HepG2 (cell line): ENCODE results near the gene MC2R. TPM values are rescaled to one million over a fixed set of nuclear protein-coding genes. Genes with fewer than 3 reads are reported as not detected.

Source experiments
- ATAC-seq: fragments of 200-7000 bp; cut with Tn5 transposase; 3 replicates; pipeline ENCODE4 v1.9.1; 2020; ENCODE audit warnings: mild to moderate bottlenecking, moderate library complexity
- BruUV-seq: library from RNA; stranded (reverse); fragments of 400-500 nt; replicated peaks from 2 replicates; lab custom pipeline; 2021; lab: Mats Ljungman, UMichigan
- CTCF ChIA-PET: fragments of 300-600 bp; formaldehyde crosslinking; extraction: SDS; loops from one replicate; lab custom pipeline; 2021; ENCODE audit warnings: low total read pairs, inconsistent platforms, low intra/inter-chr PET ratio; lab: Yijun Ruan, JAX
- POLR2A ChIA-PET: fragments of 350-600 bp; sonication (Branson Sonifier 250); formaldehyde crosslinking; loops from one replicate; lab custom pipeline; 2020; ENCODE audit warnings: antibody characterized with exemption, inconsistent platforms; lab: Yijun Ruan, JAX
- DNase-seq: peaks from one replicate; pipeline ENCODE4 v3.0.0-alpha.2; 2015; ENCODE audit warnings: low spot score
- FAIRE-seq: peaks from 3 replicates; lab custom pipeline; 2011; peaks lifted over from hg19 to GRCh38; lab: Jason Lieb, UNC
- H2AFZ ChIP-seq: one replicate; pipeline ENCODE4 v1.6.1; 2011; ENCODE audit warnings: low read length, inconsistent platforms
- H3K27ac ChIP-seq: fragments of 300-600 bp; 3 replicates; pipeline ENCODE4 v1.8.0; 2011; ENCODE audit warnings: mixed run types, mild to moderate bottlenecking, mixed read lengths, low read length, inconsistent platforms; ENCODE audit not compliant: insufficient read depth; ENCODE audit errors: extremely low read length
- H3K27me3 ChIP-seq, 2 experiments: fragments of 200-600 bp in 1 of 2; 2 replicates in 1 of 2; 3 replicates in 1 of 2; pipeline versions ENCODE4 v1.6.0 to v1.8.0; 2011; ENCODE audit warnings: low read length in 2 of 2, mild to moderate bottlenecking in 2 of 2, moderate library complexity in 2 of 2, inconsistent platforms in 1 of 2; ENCODE audit not compliant: insufficient read depth in 2 of 2, control insufficient read depth in 1 of 2
- H3K36me3 ChIP-seq, 2 experiments: fragments of 200-600 bp in 1 of 2; replicated peaks in 1 of 2; 2 replicates in 1 of 2; 3 replicates in 1 of 2; pipeline versions ENCODE4 v1.5.1 to v1.8.0; 2011; ENCODE audit warnings: low read length in 2 of 2, inconsistent platforms in 1 of 2; ENCODE audit not compliant: insufficient read depth in 2 of 2, control insufficient read depth in 1 of 2
- H3K4me1 ChIP-seq: 2 replicates; pipeline ENCODE4 v1.5.1; 2012; ENCODE audit warnings: low read length, inconsistent platforms; ENCODE audit not compliant: insufficient read depth
- H3K4me2 ChIP-seq: 2 replicates; pipeline ENCODE4 v1.6.0; 2011; ENCODE audit warnings: low read depth, low read length, inconsistent platforms
- H3K4me3 ChIP-seq, 3 experiments: fragments of 200-600 bp in 1 of 3; sonication (generic), shearing (Covaris generic) in 1 of 3; replicated peaks in 1 of 3; 2 replicates each; pipeline ENCODE4 v1.5.1; 2011 to 2016; ENCODE audit warnings: low read length in 3 of 3, inconsistent platforms in 2 of 3, low read depth in 2 of 3, mild to moderate bottlenecking in 2 of 3, control low read depth in 1 of 3, mixed read lengths in 1 of 3; ENCODE audit not compliant: insufficient read depth in 1 of 3
- H3K79me2 ChIP-seq: one replicate; pipeline ENCODE4 v1.6.1; 2011; ENCODE audit warnings: low read length, inconsistent platforms; ENCODE audit not compliant: insufficient read depth
- H3K9ac ChIP-seq: 2 replicates; pipeline ENCODE4 v1.6.0; 2011; ENCODE audit warnings: mild to moderate bottlenecking, low read depth, low read length, inconsistent platforms; ENCODE audit not compliant: insufficient read depth
- H3K9me3 ChIP-seq: 2 replicates; pipeline ENCODE4 v1.5.1; 2012; ENCODE audit warnings: mild to moderate bottlenecking, low read length
- H4K20me1 ChIP-seq: 2 replicates; pipeline ENCODE4 v1.6.0; 2011; ENCODE audit warnings: inconsistent platforms, mild to moderate bottlenecking, low read length, moderate library complexity; ENCODE audit not compliant: insufficient read depth
- ARID2 ChIP-seq: sonication (generic); formaldehyde crosslinking; IDR thresholded peaks from 2 replicates; pipeline ENCODE4 v1.8.1; 2022; ENCODE audit warnings: mild to moderate bottlenecking, missing genetic modification reagents, borderline replicate concordance
- ARID3A ChIP-seq: IDR thresholded peaks from 2 replicates; pipeline ENCODE4 v1.6.1; 2012; ENCODE audit warnings: low read depth, low read length, improper control_type of control experiment
- ATF7 ChIP-seq, 2 experiments: fragments of 450-650 bp in 1 of 2; sonication (generic) in 1 of 2; formaldehyde crosslinking in 1 of 2; IDR thresholded peaks; 2 replicates each; pipeline versions ENCODE4 v1.4.0 to v1.6.1; 2016 to 2020; ENCODE audit warnings: antibody characterized with exemption in 1 of 2, mild to moderate bottlenecking in 1 of 2, missing genetic modification reagents in 1 of 2
- CBX5 ChIP-seq: sonication (generic); formaldehyde crosslinking; IDR thresholded peaks from 2 replicates; pipeline ENCODE4 v1.4.0; 2020; ENCODE audit warnings: missing genetic modification reagents, borderline replicate concordance
- HNRNPUL1 ChIP-seq: fragments of 200-400 bp; formaldehyde crosslinking; IDR thresholded peaks from 2 replicates; pipeline ENCODE4 v1.6.1; 2017; ENCODE audit warnings: low read depth, mild to moderate bottlenecking, low read length, moderate library complexity
- KLF16 ChIP-seq, 2 experiments: sonication (generic) in 1 of 2; formaldehyde crosslinking in 1 of 2; IDR thresholded peaks; 2 replicates each; pipeline versions ENCODE4 v1.6.1 to v1.8.0; 2016 to 2023; ENCODE audit warnings: missing genetic modification reagents in 2 of 2, missing compliant biosample characterization in 1 of 2
- NR3C1 ChIP-seq: sonication (generic); formaldehyde crosslinking; IDR thresholded peaks from 2 replicates; pipeline ENCODE4 v1.4.0; 2020; ENCODE audit warnings: missing genetic modification reagents
- SRSF4 ChIP-seq: fragments of 200-400 bp; formaldehyde crosslinking; IDR thresholded peaks from one replicate; pipeline ENCODE4 v1.6.1; 2018; ENCODE audit warnings: mild to moderate bottlenecking, low read depth, low read length, moderate library complexity; ENCODE audit not compliant: poor library complexity, severe bottlenecking
- TAF1 ChIP-seq: sonication (generic); formaldehyde crosslinking; IDR thresholded peaks from 2 replicates; pipeline ENCODE4 v1.4.0; 2020; ENCODE audit warnings: missing genetic modification reagents
- ZFP82 ChIP-seq: sonication (generic); formaldehyde crosslinking; IDR thresholded peaks from 2 replicates; pipeline ENCODE4 v1.5.1; 2020; ENCODE audit warnings: mild to moderate bottlenecking, missing genetic modification reagents, borderline replicate concordance
- ZMAT3 ChIP-seq: sonication (generic); formaldehyde crosslinking; conservative IDR thresholded peaks from 2 replicates; pipeline ENCODE4 v1.7.0; 2021; ENCODE audit warnings: missing genetic modification reagents
- ZNF10 ChIP-seq: sonication (generic); formaldehyde crosslinking; IDR thresholded peaks from 2 replicates; pipeline ENCODE4 v1.4.0; 2020; ENCODE audit warnings: mild to moderate bottlenecking, low read depth, missing genetic modification reagents, borderline replicate concordance
- ZNF296 ChIP-seq: sonication (generic); formaldehyde crosslinking; conservative IDR thresholded peaks from 2 replicates; pipeline ENCODE4 v1.5.0; 2020; ENCODE audit warnings: mild to moderate bottlenecking, missing genetic modification reagents
- ZNF350 ChIP-seq: sonication (generic); formaldehyde crosslinking; IDR thresholded peaks from 2 replicates; pipeline ENCODE4 v1.4.0; 2020; ENCODE audit warnings: mild to moderate bottlenecking, low read depth, missing genetic modification reagents, borderline replicate concordance
- ZNF782 ChIP-seq: sonication (generic); formaldehyde crosslinking; IDR thresholded peaks from 2 replicates; pipeline ENCODE4 v1.4.0; 2020; ENCODE audit warnings: missing genetic modification reagents, mild to moderate bottlenecking, borderline replicate concordance
- ZNF816 ChIP-seq: sonication (generic); formaldehyde crosslinking; IDR thresholded peaks from 2 replicates; pipeline ENCODE4 v1.8.0; 2022; ENCODE audit warnings: missing genetic modification reagents, mild to moderate bottlenecking, borderline replicate concordance
- ZNF83 ChIP-seq: sonication (generic); formaldehyde crosslinking; IDR thresholded peaks from 2 replicates; pipeline ENCODE4 v1.4.0; 2020; ENCODE audit warnings: missing genetic modification reagents, mild to moderate bottlenecking, borderline replicate concordance
- ZNF841 ChIP-seq: sonication (generic); formaldehyde crosslinking; IDR thresholded peaks from 2 replicates; pipeline ENCODE4 v1.8.1; 2023; ENCODE audit warnings: missing genetic modification reagents, borderline replicate concordance
- ZNF891 ChIP-seq: sonication (generic); formaldehyde crosslinking; IDR thresholded peaks from 2 replicates; pipeline ENCODE4 v1.5.0; 2020; ENCODE audit warnings: mild to moderate bottlenecking, missing genetic modification reagents
- ZSCAN21 ChIP-seq: sonication (generic); formaldehyde crosslinking; IDR thresholded peaks from 2 replicates; pipeline ENCODE4 v1.8.0; 2022; ENCODE audit warnings: mild to moderate bottlenecking, missing genetic modification reagents, moderate library complexity, borderline replicate concordance
- WGBS: methylation state at CpG from one replicate; pipeline ENCODE4 v1.1.6; 2017; ENCODE audit warnings: low lambda C conversion rate; 5-methylcytosine and 5-hydroxymethylcytosine counted together
- in situ Hi-C: cut with HindIII; loops from 2 replicates; pipeline ENCODE4 v1.10.0; 2017; ENCODE audit warnings: low pct_unique_long_range_greater_than_20kb; ENCODE audit not compliant: extremely low pct_ligation_motif_present
- intact Hi-C: fragments of 100-400 bp; cut with micrococcal nuclease; formaldehyde crosslinking; loops from one replicate; pipeline ENCODE4 v1.10.0; 2022; ENCODE audit not compliant: unreplicated experiment
- polyA plus RNA-seq, 8 experiments: library from polyadenylated mRNA; depleted of rRNA in 3 of 8; stranded (reverse) in 7 of 8; unstranded in 1 of 8; fragments of >200 nt; fragmentation: Illumina TruSeq in 4 of 8; extraction: Trizol in 4 of 8; gene quantifications; 2 replicates each; pipeline versions ENCODE4 v1.2.1 to v1.2.3, GENCODE V29; 2011 to 2016; ENCODE audit warnings: low read depth in 4 of 8, missing spikeins in 1 of 8, mixed read lengths in 1 of 8; ENCODE audit not compliant: insufficient read depth in 1 of 8
- total RNA-seq, 5 experiments: library from RNA; depleted of rRNA; stranded (reverse); fragments of >200 nt; fragmentation: Illumina TruSeq; extraction: Trizol; gene quantifications; 2 replicates each; pipeline ENCODE4 v1.2.3, GENCODE V29; 2016; ENCODE audit warnings: low read depth in 1 of 5
- TF ChIP-seq, protein P1 (sequence below): sonication (generic); formaldehyde crosslinking; conservative IDR thresholded peaks from 2 replicates; pipeline ENCODE4 v1.8.1; 2023; ENCODE audit warnings: missing genetic modification reagents

MC2R gene
- total and polyA plus RNA-seq, 2 of the 13 experiments (the other 11 are each of a cell fraction or from before 2014, with no cell fraction given): not detected

DNA sequence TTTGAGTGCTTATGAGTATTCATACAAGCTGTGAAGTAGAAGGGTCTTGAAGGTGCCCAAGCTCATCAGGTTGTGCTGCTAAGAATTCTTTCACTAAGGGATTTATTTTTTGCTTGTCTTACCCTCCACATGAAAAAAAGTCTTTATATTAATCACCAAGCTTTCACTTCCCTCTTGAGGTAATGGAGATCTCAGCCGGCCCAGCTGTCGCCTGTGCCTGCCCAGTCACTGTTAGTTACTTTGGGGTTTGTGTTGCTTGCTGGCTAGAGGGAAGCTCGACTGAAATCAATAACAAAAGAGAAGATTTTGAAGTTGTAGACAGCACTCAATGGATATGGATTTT lies 21.9 kb downstream of the MC2R start (continued):
- TF ChIP-seq ZNF841 (CRISPR knock-in tag) (no peak), KLF16 (CRISPR knock-in tag; IDR thresholded peaks at IDR 0.05) (no peak), CBX5 (CRISPR knock-in tag) (no peak), NR3C1 (no peak), ARID2 (CRISPR knock-in tag) (no peak)

- no peak for ATAC-seq
Measured at GRCh38 chr18:13892098-13892497, 23.2 kb downstream of the MC2R start.

More at GRCh38 chr18:13892098-13892497, 23.2 kb downstream of the MC2R start:
- 3% methylated on average over 5 of the region's 5 CpGs for WGBS
- FAIRE-seq (no peak), DNase-seq (no peak)
- no TSS peak for BruUV-seq
- ChIA-PET CTCF (no interaction called here), POLR2A (no interaction called here)
- Histone ChIP-seq H3K36me3 (no peaks in the 10 kb centered on the region), H3K27ac (no peak overlapping the region), H3K79me2 (no peaks in the 10 kb centered on the region), H3K4me3 (no peak overlapping the region), H3K4me1 (peaks cover 9% of the 10 kb centered on the region; the same call in 1 of the 2 replicates), H2AFZ (no peak overlapping the region), H3K27me3 (peaks cover 0 to 19% of the 10 kb centered on the region in 2 experiments; a peak in 2 of 5 replicates), H4K20me1 (no peaks in the 10 kb centered on the region), H3K9me3 (no peaks in the 10 kb centered on the region), H3K9ac (no peak overlapping the region), H3K4me2 (no peak overlapping the region)
- in situ Hi-C loops (no loop called here), intact Hi-C loops (no loop called here)
- TF ChIP-seq ZNF782: no peak
- TF ChIP-seq ARID3A: no peak
- TF ChIP-seq ZNF296: no peak
- no peak for TF ChIP-seq TAF1 (CRISPR knock-in tag)
- TF ChIP-seq ZFP82: no peak
- no peak for TF ChIP-seq ZNF816 (CRISPR knock-in tag)
- TF ChIP-seq ZNF891: no peak
- no peak for TF ChIP-seq ZNF350 (CRISPR knock-in tag)
- no peak for TF ChIP-seq HNRNPUL1
- TF ChIP-seq ZNF10 (CRISPR knock-in tag): no peak
- TF ChIP-seq SRSF4: no peak
- no peak for TF ChIP-seq ZSCAN21
- TF ChIP-seq ZMAT3 (CRISPR knock-in tag): no peak
- TF ChIP-seq ZNF83: no peak
- no peak for TF ChIP-seq ATF7 (IDR thresholded peaks at IDR 0.05)
- no peak for TF ChIP-seq ATF7 (CRISPR knock-in tag; IDR thresholded peaks at IDR 0.05)
- TF ChIP-seq, protein P1, sequence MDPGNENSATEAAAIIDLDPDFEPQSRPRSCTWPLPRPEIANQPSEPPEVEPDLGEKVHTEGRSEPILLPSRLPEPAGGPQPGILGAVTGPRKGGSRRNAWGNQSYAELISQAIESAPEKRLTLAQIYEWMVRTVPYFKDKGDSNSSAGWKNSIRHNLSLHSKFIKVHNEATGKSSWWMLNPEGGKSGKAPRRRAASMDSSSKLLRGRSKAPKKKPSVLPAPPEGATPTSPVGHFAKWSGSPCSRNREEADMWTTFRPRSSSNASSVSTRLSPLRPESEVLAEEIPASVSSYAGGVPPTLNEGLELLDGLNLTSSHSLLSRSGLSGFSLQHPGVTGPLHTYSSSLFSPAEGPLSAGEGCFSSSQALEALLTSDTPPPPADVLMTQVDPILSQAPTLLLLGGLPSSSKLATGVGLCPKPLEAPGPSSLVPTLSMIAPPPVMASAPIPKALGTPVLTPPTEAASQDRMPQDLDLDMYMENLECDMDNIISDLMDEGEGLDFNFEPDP: no peak
